ENCODE results near the gene PET100.

The PET100 gene

DNA sequence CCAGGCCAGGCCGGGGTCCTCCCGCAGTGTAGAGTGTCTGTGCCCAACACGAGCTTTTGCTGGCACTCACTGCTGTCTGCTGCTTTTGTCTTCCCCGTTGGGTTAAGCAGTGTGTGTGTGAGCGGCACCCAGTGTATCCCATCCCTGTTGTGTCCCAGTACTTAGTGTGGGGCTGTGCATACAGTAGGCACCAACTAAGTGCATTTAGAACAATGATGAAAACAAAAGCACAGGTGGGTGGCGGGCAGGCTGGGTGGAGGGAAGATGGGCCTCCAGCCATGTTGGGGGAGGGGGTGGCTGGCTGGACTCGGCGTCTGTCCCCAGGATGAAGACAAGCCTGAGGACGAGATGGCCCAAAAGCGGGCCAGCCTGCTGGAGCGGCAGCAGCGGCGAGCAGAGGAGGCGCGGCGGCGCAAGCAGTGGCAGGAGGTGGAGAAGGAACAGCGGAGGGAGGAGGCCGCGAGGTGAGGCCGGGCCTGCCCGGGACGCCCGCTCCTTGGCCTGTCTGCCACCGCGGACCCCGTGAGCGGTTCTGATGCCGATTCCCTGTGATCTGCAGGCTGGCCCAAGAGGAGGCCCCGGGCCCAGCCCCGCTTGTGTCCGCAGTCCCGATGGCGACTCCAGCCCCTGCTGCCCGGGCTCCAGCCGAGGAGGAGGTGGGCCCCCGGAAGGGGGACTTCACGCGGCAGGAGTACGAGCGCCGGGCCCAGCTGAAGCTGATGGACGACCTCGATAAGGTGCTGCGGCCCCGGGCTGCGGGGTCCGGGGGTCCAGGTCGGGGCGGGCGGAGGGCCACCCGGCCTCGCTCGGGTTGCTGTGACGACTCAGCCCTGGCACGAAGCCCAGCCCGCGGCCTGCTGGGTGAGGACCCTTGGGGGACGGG is 14.5 kb upstream of the PET100 start:
- TF ChIP-seq, protein P1, sequence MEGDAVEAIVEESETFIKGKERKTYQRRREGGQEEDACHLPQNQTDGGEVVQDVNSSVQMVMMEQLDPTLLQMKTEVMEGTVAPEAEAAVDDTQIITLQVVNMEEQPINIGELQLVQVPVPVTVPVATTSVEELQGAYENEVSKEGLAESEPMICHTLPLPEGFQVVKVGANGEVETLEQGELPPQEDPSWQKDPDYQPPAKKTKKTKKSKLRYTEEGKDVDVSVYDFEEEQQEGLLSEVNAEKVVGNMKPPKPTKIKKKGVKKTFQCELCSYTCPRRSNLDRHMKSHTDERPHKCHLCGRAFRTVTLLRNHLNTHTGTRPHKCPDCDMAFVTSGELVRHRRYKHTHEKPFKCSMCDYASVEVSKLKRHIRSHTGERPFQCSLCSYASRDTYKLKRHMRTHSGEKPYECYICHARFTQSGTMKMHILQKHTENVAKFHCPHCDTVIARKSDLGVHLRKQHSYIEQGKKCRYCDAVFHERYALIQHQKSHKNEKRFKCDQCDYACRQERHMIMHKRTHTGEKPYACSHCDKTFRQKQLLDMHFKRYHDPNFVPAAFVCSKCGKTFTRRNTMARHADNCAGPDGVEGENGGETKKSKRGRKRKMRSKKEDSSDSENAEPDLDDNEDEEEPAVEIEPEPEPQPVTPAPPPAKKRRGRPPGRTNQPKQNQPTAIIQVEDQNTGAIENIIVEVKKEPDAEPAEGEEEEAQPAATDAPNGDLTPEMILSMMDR (IDR thresholded peaks at IDR 0.05; ENCODE audit: extremely low read depth, missing control alignments): no peak
- DNase-seq (ENCODE audit: low spot score): no peak

DNA sequence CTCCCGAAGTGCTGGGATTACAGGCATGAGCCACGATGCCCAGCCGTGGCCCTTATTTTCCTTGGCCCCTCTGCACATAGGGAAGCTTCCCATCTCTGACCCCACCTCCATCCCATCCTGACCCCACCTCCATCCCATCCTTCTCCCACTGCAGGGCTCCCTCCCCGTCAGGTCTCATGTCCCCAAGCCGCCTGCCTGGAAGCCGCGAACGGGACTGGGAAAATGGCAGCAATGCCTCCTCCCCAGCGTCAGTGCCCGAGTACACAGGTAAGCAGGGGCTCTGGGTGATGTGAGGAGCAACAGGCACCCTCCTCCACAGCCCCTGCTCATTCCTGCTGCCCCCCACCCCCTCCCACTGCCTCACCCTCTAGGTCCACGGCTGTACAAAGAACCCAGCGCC is 12.4 kb upstream of the PET100 start:
- TF ChIP-seq, protein P1 (IDR thresholded peaks at IDR 0.05; ENCODE audit: extremely low read depth, missing control alignments): no peak
- DNase-seq (ENCODE audit: low spot score): no peak

DNA sequence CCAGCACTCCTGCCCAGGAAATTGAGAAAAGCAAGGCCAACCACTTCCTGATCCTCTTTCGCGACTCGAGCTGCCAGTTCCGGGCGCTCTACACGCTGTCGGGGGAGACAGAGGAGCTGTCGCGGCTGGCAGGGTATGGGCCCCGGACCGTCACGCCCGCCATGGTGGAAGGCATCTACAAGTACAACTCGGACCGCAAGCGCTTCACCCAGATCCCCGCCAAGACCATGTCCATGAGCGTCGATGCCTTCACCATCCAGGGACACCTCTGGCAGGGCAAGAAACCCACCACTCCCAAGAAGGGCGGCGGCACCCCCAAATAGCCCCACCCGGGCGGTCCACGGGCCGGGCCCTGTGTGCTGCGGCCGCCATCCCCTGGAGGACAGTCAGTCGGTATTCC is 11.9 kb upstream of the PET100 start:
- no peak for DNase-seq (ENCODE audit: low spot score)
- TF ChIP-seq, protein P1 (IDR thresholded peaks at IDR 0.05; ENCODE audit: extremely low read depth, missing control alignments): no peak

DNA sequence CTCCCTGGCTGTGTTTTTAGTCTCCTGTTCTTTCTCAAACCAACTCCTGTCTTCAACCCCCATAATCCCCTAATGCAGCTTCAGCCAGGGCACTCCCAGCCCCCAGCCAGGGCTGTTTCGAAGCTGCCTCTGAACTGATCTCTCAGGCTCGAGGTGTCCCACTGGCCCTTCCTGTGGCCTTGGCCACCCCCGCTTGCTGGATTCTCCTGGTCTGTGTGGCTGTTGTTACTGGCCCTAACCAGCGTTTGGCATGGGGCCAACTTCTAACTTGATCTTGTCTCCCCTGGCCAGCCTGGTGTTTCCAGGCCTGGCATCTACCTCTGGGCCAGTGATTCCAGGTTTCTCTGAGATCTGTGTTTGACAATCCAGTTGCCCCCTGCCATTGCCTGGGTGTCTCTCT is 11.2 kb upstream of the PET100 start:
- DNase-seq (ENCODE audit: low spot score): no peak
- TF ChIP-seq, protein P1 (IDR thresholded peaks at IDR 0.05; ENCODE audit: extremely low read depth, missing control alignments): no peak

DNA sequence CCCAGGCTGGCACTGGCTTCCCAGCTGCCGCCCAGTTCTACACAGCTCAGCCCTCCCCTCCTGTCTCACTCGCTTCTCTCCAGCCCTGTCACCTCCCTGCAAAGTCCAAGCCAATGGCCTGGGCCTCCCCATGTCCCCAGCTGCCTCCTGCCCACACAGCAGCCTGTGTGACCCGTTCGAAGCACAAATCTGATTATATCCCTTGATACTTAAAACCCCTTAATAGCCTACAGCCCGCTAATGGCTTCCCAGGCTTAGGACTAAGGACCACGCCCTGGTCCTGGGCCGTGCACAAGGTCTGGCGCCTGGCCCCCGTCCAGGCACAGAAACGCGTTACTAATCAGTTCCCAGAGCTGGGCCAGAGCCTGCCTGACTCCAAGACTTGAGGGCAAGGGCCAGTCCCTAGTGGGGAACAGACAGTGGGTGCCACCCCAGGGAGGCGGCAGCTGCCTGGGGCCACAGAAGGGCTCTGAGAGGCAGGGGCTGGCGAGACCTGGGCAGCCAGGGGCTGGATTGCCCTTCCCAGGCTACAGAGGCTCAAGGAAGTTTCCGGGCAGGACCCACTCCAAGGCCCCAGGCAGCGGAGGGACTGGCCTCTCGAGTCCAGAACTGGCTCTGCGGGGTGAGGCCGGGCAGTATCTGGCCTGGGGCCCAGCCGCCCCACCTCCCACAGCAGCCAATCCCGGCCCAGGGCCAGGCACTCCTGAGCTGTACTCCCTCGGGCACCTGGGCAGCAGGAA is 10.7 kb upstream of the PET100 start:
- TF ChIP-seq, protein P1 (IDR thresholded peaks at IDR 0.05; ENCODE audit: extremely low read depth, missing control alignments): no peak
- no peak for DNase-seq (ENCODE audit: low spot score)

DNA sequence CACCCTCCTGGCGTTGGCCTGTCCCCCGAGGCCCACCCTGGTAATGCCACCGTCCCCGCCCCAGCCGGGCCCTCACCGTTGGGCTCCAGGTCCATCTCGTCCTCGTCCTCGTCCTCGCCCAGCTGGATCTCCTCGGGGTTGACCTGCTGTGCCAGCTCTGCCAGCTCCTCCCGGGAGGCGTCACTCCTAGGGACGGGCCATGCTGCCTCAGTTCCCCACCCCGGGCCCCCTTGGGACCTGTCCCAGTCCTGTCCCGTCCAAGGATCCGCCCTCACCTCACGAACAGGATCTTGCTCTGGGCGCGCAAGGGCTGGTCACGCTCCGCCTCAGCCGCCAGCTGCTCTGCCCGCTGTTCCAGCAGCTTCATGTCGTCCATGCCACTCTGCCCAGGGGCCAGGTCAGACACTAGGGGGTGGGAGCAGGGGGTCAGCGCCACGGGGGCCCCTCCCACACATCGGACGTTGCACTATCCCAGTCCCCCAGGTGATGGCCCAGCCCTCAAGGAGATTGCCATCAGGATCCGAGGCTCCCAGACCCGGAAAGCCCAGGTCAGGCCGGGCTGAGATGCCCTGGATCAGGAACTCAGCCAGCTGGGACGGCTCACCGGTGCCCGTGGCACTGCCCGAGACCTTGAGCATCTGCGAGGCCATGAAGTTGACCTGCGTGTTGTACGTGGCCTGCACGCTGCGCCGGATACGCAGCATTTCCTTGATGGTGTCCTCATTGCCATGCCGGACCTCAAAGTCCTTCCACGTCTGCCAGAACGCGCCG is 9.7 kb upstream of the PET100 start:
- no peak for DNase-seq (ENCODE audit: low spot score)
- TF ChIP-seq, protein P1 (IDR thresholded peaks at IDR 0.05; ENCODE audit: extremely low read depth, missing control alignments): no peak

Measured in GM20000 (cell line).